NCI-H2196 (cell line): ENCODE measurements around the gene FHIT.

Experiments used
- DNase-seq: peaks from one replicate; lab custom pipeline; 2025; ENCODE audit not compliant: unreplicated experiment; lab: John Stamatoyannopoulos, UW

The FHIT gene

GRCh38 chr3:60383345-60383744 lies 867.9 kb downstream of the FHIT start:
- no peak for DNase-seq

DNA sequence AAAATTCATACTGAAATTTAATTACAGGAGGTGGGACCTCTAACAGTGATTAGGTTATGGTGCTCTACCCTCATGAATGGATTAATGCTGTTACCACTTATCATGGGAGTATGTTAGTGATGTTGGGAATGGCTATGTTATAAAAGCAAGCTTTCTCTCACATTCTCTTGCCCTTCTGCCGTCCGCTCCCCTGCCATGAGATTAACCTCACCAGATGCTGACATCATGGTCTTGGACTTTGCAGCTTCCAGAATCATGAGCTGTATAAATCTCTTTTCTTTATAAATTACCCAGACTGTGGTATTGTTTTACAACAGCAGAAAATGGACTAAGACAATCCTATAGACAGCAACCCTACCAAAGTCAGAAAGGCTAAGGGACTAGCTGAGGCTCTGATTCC lies 884.8 kb downstream of the FHIT start:
- no peak for DNase-seq

DNA sequence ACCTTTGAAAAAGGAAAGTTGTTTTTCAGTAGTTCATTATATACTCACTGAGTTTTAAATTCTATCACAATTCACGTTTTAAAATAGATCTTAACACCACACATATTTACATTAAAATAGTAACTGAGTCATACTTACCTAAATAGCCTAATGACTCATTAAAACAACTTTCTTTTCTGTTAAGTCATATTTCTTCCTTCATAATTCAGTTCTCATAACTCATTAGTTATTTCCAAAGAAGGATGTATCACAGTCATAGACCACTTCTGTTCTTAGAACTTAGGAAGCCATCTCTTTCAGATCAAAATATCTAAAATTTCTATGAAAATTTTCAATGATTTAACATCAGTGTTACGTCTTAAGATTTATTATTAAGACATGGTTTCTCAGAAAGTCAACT lies 885.9 kb downstream of the FHIT start:
- DNase-seq = no peak

GRCh38 chr3:60364475-60364874 lies 886.8 kb downstream of the FHIT start:
- no peak for DNase-seq

GRCh38 chr3:60363817-60364216 lies 887.4 kb downstream of the FHIT start:
- DNase-seq = no peak

DNA sequence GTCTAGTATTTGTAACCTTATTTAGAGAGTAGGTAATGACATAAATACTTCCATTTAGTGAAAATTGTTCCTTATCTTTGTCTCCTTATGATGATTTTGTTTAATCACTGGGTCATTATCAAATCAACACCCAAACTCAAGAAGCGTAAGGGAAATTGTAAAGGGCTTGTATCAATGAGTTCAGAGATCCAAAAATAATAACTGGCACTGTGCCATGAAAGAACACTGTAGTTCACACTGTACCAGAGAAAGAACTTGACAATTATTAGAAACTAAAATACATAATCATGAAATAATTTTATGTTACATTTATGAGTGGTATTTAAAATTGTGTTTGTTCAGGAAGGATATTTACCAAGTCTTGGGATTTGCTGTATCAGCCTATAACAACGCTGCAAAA lies 895.4 kb downstream of the FHIT start:
- no peak for DNase-seq

GRCh38 chr3:60351481-60351880 lies 899.8 kb downstream of the FHIT start:
- DNase-seq = no peak

- DNase-seq = no peak
Measured at GRCh38 chr3:60344340-60344739, 906.9 kb downstream of the FHIT start.

DNA sequence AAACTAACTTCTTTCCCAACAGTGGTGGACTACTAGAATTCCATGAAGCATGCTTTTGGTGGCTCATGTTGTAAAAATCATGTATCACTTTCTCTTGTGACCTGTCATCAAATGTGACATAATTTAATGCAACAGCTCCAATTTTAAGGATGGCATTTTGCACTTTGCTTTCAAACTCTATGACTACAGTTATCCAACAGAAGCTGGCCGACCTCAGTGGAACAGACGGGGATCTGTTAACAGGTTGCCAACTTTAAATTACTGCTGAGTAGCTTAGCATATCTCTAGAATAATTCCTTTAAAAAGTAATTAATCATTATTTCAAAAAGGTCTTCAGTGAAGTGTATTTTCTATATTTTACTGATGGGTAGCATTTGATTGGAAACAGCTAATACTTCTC lies 907.4 kb downstream of the FHIT start:
- DNase-seq = no peak

DNA sequence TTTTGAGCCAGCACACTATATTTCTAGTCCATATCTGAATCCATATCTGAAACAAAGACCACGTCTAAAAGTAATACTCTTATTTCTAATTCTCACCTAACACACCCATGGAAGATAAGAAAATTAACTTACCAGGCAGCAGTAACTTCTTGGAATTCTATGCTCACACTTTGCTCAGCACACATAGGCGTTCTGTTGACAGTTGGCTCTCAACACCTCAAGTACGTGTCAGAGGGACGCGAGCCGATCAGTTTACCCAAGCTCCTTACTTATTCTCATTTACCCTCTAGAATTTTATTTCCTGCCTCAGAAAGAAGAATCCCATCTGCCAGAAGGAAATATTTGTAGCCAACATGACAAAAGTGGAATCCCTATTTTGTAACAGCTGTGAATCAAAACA lies 911.9 kb downstream of the FHIT start:
- no peak for DNase-seq

- no peak for DNase-seq
Measured at GRCh38 chr3:60337421-60337820, 913.8 kb downstream of the FHIT start.

DNA sequence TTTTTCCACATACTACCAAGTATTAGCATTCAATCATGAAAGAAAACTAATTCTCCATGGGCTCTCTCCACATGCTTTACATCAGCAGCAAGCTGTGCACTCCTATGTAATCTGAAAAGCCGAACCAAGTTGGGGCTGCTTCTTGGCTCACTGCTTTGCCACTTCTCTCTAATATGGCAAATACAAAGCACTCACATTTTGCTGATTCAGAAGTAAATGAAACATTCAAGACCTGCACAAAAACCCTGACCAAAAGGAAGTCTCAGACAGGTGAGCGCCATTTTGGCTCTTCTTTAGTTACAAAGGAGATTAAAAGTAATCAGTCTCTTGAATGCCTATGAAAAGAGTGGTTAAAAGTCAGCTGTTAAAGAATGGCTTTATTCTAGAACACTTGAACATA lies 915.2 kb downstream of the FHIT start:
- DNase-seq = no peak

- DNase-seq = no peak
Measured at GRCh38 chr3:60333710-60334109, 917.5 kb downstream of the FHIT start.

DNA sequence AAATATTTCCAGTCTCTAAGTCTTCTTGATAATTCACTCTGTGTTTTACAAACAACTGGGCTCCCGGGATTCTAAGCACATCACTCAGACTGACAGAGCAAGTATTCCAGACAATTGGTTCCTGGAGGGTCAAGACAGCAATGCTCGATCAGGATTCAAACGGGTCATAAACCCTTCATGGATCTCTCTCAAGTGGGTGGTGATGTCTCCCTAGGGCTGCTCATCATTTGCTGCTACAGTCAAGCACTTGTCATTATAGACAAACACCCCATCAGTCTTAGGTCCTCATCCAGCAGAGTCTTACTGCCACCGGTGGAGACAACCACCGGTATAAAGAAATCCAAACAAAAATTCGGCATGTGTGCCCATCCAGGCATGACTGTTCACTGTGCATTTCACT lies 921.1 kb downstream of the FHIT start:
- DNase-seq = no peak

DNA sequence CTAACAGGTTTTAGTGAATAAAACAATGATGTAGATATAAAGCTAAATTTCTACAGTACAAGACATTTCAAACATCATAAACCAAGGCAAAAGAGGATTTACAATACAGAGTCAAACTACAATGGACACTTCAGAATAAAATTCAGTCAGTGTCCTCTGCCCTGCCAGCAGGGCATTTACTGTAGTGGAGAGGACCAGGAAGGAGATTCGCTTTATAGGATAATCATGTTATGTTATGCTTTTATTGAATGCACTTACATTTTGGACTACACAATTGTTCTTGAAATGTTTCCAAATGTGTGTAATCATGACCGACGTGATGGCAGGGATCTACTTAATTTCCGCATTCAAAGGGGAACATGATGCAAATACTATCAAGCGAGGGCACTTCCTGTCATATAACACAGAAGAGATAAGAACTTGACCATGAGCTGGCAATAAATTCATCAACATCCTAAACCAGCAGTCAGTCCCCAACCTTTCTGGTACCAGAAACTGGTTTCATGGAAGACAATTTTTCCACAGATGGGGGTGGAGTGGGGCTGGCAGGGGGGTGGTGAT lies 925.6 kb downstream of the FHIT start:
- no peak for DNase-seq

- DNase-seq = no peak
Measured at GRCh38 chr3:60323651-60324050, 927.6 kb downstream of the FHIT start.

DNA sequence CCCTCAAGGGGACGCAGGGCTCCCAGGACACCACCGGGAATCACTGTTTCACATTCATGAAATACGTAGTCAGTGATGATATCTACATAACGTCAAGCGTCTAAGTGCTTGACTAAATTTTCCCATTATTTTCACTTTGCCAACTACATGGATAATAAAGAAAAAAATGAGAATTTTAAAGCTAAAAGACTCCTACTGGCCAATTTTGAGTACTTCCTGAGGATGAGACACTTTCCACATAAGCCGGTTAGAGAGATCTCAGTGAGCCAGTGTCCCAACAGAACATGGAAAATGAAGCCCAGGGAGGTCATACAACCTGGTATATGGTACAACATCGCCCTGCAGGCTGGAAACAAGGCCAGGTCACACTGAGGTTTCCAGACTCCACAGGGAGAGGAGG lies 928.1 kb downstream of the FHIT start:
- DNase-seq = no peak

GRCh38 chr3:60322298-60322856 lies 928.9 kb downstream of the FHIT start:
- DNase-seq = no peak

DNA sequence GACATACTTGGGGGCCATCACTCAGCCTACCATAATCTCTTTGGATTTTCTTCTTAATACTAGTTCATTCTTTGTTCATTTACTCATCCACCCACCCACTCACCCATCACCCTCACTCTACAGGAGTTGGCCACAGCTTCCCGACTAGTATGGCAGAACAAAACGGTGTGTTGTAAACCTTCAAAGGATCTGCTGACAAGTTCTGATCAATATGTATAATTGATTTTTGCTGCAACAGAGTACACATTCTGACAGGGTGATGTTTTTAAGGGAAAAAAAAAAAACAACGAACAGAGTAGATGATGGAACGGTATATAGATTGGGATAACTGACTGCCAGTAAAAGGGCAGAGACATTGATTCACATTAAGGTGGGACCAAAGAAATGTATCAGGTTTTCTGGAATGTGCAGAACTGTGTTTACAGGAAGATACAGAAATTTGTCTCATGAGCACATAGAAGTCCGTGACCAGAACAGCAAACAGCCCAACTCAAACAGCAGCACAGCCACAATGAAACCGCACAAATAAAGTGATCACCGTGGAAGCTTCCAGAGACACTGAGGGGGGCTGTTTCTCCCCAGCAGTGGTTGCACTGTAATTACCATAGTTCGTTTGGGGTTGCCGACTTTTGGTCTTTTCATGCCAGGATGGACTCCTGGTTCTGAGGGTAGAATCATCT lies 931.9 kb downstream of the FHIT start:
- no peak for DNase-seq

GRCh38 chr3:60316121-60316797 lies 935.0 kb downstream of the FHIT start:
- DNase-seq = no peak

GRCh38 chr3:60313951-60314461 lies 937.2 kb downstream of the FHIT start:
- no peak for DNase-seq

- DNase-seq = no peak
Measured at GRCh38 chr3:60313231-60313798, 937.9 kb downstream of the FHIT start.
